Ovary (tissue), 10 donors: ENCODE measurements around the gene LCE1F. TPM values are rescaled to one million over a fixed set of nuclear protein-coding genes. Genes with fewer than 3 reads are reported as not detected.

Experiments
- DNase-seq, 5 donors: peaks; one replicate each; pipeline ENCODE4 v3.0.0-alpha.2; 2019 to 2020
- H3K27ac ChIP-seq, 2 donors: fragments of 200-600 bp; one replicate each; pipeline versions ENCODE4 v1.5.1 to v1.8.0; 2019 to 2022
- H3K27me3 ChIP-seq: fragments of 200-600 bp; one replicate; pipeline ENCODE4 v1.8.0; 2022
- H3K36me3 ChIP-seq: fragments of 200-600 bp; sonication (generic); one replicate; pipeline ENCODE4 v1.5.1; 2019
- H3K4me1 ChIP-seq: one replicate; pipeline ENCODE4 v1.8.1; 2013; ENCODE audit warnings: mild to moderate bottlenecking, moderate library complexity; ENCODE audit not compliant: insufficient read depth
- H3K4me3 ChIP-seq: fragments of 200-600 bp; sonication (generic); one replicate; pipeline ENCODE4 v1.5.1; 2017
- H3K9me3 ChIP-seq, 2 donors: fragments of 200-600 bp in 1 of 2; sonication (generic) in 1 of 2; one replicate each; pipeline versions ENCODE4 v1.5.1 to v1.8.1; 2013 to 2019; ENCODE audit warnings: mild to moderate bottlenecking in 1 of 2, moderate library complexity in 1 of 2
- CTCF ChIP-seq, 3 donors: fragments of 450-650 bp in 2 of 3; fragments of 200-600 bp in 1 of 3; IDR thresholded peaks; one replicate each; pipeline versions ENCODE4 v1.5.1 to v1.8.0; 2016 to 2022; ENCODE audit warnings: antibody characterized with exemption in 3 of 3, mild to moderate bottlenecking in 1 of 3
- EP300 ChIP-seq: sonication (generic); formaldehyde crosslinking; IDR thresholded peaks from one replicate; pipeline ENCODE4 v1.6.1; 2017; ENCODE audit warnings: antibody characterized with exemption
- POLR2A ChIP-seq: fragments of 450-650 bp; IDR thresholded peaks from one replicate; pipeline ENCODE4 v1.6.1; 2017; ENCODE audit warnings: antibody characterized with exemption, mild to moderate bottlenecking, moderate library complexity
- whole genome bisulfite sequencing, 3 donors: extraction: QIAGEN DNeasy Blood & Tissue Kit in 1 of 3; methylation state at CpG; one replicate each; pipeline versions ENCODE4 v1.1.5 to v1.1.7; 2013 to 2017; 5-methylcytosine and 5-hydroxymethylcytosine counted together
- intact Hi-C, 4 donors: fragments of 100-400 bp; cut with DNase I; formaldehyde crosslinking; loops; one replicate each; pipeline versions ENCODE4 v1.11.0 to v1.15.1; 2022 to 2023
- long read RNA-seq, 3 donors: library from polyadenylated mRNA in 2 of 3; unstranded in 2 of 3; transcript quantifications; one replicate each; pipeline ENCODE4 v2.0.0 and lab custom pipeline, GENCODE V29; 2021 to 2026
- polyA plus RNA-seq, 2 donors: library from polyadenylated mRNA; stranded (reverse); fragments of 200-250 nt in 1 of 2; fragments of 350-450 nt in 1 of 2; fragmentation: Illumina TruSeq in 1 of 2; extraction: RNeasy Lipid Tissue Mini Kit (QIAGEN cat#74804) in 1 of 2; gene quantifications; one replicate each; pipeline ENCODE4 v1.2.3, GENCODE V29; 2013 to 2014
- total RNA-seq, 7 donors: library from RNA; depleted of rRNA in 2 of 7; stranded (reverse); fragments of >200 nt in 2 of 7; fragmentation: NEBNext Ultra II Directional in 3 of 7; extraction: Animal tissue kit (Norgen Biotek cat#: 25700) in 3 of 7; gene quantifications; one replicate each; pipeline versions ENCODE4 v1.1.0 to v1.2.4, GENCODE V29; 2016 to 2023
- donor health status: DM: no; HTN: no; CAD: no; lungs with moderate emphysema.
- donor health status: DM: no; HTN: no; CAD: no.
- donor health status: Bipolar disorder and iron deficiency.
- donor health status: DM: yes; HTN: yes; CAD: no.
- donor health status: DM: no; HTN: no; CAD: no.
- donor health status: DM: yes; HTN: yes; CAD: no.

Gene LCE1F
- total RNA-seq (not detected), polyA plus RNA-seq (not detected)
- long read RNA-seq, donor 1, result 0 reads
- long read RNA-seq, donor 2, result 0 reads
- long read RNA-seq, donor 3, result 0 reads

GRCh38 chr1:152774875-152775274, at the start of gene LCE1F:
TSS of gene LCE1F (plus strand) at chr1:152775140. CDS start at chr1:152776372, 1,232 bp downstream.
- no peak for DNase-seq
- intact Hi-C loops, result no loop called here

GRCh38 chr1:152725261-152725660, 49.7 kb upstream of the LCE1F start:
- H3K27ac ChIP-seq, result no peak overlapping the region

More at GRCh38 chr1:152774875-152775274, at the start of gene LCE1F:
- Histone ChIP-seq H3K4me1 (no peaks in the 10 kb centered on the region), H3K36me3 (no peaks in the 10 kb centered on the region), H3K9me3 (no peaks in the 10 kb centered on the region), H3K4me3 (no peak within 1 kb of the TSS), H3K27ac (no peak within 1 kb of the TSS), H3K27me3 (no peaks in the 10 kb centered on the region)
- WGBS, 3 donors, result 69 to 78% (median 73%) methylated on average over 6 of the region's 6 CpGs
- TF ChIP-seq POLR2A (no peak), EP300 (no peak), CTCF (IDR thresholded peaks at IDR 0.05) (no peak)

GRCh38 chr1:152728986-152729385, 46.0 kb upstream of the LCE1F start:
- Histone ChIP-seq H3K4me3 (no peak overlapping the region), H3K4me1 (no peaks in the 10 kb centered on the region), H3K27ac (no peak overlapping the region), H3K36me3 (no peaks in the 10 kb centered on the region), H3K9me3 (no peaks in the 10 kb centered on the region), H3K27me3 (no peaks in the 10 kb centered on the region)
- TF ChIP-seq CTCF (IDR thresholded peaks at IDR 0.05), result no peak
- no peak for TF ChIP-seq EP300
- no peak for TF ChIP-seq POLR2A
- intact Hi-C loops, result no loop called here
- no peak for DNase-seq
- WGBS, 3 donors, result 58 to 64% (median 62%) methylated on average over 1 of the region's 1 CpG

More at GRCh38 chr1:152725261-152725660, 49.7 kb upstream of the LCE1F start:
- TF ChIP-seq POLR2A, result no peak
- TF ChIP-seq EP300, result no peak
- no peak for TF ChIP-seq CTCF (IDR thresholded peaks at IDR 0.05)
- H3K27me3 ChIP-seq, result no peaks in the 10 kb centered on the region
- H3K4me3 ChIP-seq, result no peak overlapping the region
- H3K36me3 ChIP-seq, result no peaks in the 10 kb centered on the region
- no peak for DNase-seq
- no peaks in the 10 kb centered on the region for H3K4me1 ChIP-seq
- intact Hi-C loops, result no loop called here
- H3K9me3 ChIP-seq, result no peaks in the 10 kb centered on the region

GRCh38 chr1:152735648-152736047, 39.3 kb upstream of the LCE1F start:
- no peak for DNase-seq
- Histone ChIP-seq H3K36me3 (no peaks in the 10 kb centered on the region), H3K9me3 (no peaks in the 10 kb centered on the region), H3K4me3 (no peak overlapping the region), H3K4me1 (no peaks in the 10 kb centered on the region), H3K27me3 (no peaks in the 10 kb centered on the region), H3K27ac (no peak overlapping the region)
- intact Hi-C loops, result loop anchor here in 1 of 4 donors (1.0 kb wide), 1 partner anchor 21 kb away; no protein-coding TSS in a partner anchor
- TF ChIP-seq CTCF (IDR thresholded peaks at IDR 0.05), result no peak
- no peak for TF ChIP-seq POLR2A
- TF ChIP-seq EP300, result no peak
- 14 to 28% (median 19%) methylated on average over 1 of the region's 1 CpG for WGBS, 3 donors
